ENCODE data around the gene PES1.
"Not testable (repeated sequence)": the region's sequence is repeated elsewhere in the genome, so short reads cannot be mapped to it uniquely, and the experiment has no call there.

The PES1 gene

DNA sequence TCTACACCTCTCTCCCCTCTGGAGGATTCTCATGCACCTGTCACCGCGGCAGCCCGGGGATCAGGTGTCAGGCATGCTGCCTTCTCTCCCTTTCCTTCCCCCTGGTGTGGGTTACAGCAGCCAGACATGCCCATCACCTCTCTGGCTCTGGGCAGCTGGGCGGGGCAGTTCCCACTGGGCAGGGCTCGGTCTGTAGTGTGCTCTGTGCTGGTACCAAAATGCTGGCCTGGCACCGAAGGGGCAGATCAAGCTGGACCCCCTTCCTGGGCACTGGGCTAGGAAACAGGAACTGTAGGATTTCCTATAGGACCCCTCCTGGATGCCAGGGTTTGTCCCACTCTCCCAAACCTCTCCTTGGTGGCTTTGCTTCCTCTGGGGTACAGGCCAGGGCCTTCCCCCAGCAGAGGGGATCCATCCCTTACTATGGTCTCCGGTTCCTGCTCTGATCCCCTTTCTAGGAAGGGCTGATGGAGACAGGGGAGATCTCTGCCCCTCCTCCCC lies 18.1 kb downstream of the PES1 start:
- FAIRE-seq = no peak

DNA sequence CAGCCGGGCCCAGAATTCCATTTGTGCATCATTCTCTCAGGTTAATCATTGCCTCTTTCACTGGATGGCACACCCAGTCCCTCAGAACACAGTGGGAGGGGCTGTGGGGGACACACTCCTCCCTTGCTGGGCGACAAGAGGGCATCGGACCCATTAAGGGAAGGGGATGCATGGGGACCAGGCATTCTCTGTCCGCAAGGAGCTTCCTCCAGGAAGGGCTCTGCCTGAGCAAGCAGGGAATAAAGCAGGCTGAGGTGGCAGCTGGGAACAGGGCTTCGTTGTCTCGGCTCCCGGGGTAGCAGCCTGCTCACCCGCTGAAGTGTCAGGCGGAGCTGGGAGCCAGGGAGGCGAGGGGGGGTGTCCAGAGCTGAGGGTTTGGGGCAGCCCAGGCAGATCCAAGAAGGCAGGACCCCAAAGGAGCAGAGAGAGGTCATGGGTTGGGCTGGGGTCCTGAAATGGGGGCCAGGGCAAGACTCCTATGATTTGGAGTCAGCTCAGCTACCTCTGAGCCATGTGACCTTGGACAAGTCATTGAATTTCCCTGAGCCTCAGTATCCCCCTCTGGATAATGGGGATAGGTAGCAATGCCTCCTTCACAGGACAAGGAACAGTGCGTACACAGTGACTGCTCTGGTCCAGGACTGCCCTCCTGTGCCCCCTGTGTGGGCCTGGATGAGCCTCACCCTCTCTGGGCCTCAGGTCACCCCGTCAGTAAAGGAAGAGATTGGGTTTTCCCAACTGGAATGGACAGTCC lies 18.7 kb downstream of the PES1 start:
- FAIRE-seq = no peak

DNA sequence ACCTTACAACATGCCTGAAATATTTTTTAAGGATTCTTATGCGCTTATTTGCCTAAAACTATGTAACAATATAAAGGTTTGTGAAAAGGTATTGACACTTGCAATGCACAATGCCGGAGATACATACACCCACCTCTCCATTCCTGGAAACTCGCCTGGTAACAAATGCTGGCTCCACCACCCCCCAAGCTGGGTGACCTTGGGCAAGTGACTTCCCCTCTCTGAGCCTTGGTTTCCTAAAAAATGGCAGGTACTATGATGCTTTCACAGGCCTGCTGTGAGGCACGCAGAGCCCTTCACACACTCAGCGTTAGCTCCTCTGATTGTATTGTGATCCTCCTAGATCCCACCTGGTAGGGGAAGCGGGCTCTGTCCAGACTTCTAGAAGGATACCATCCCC lies 19.5 kb downstream of the PES1 start:
- no peak for FAIRE-seq

DNA sequence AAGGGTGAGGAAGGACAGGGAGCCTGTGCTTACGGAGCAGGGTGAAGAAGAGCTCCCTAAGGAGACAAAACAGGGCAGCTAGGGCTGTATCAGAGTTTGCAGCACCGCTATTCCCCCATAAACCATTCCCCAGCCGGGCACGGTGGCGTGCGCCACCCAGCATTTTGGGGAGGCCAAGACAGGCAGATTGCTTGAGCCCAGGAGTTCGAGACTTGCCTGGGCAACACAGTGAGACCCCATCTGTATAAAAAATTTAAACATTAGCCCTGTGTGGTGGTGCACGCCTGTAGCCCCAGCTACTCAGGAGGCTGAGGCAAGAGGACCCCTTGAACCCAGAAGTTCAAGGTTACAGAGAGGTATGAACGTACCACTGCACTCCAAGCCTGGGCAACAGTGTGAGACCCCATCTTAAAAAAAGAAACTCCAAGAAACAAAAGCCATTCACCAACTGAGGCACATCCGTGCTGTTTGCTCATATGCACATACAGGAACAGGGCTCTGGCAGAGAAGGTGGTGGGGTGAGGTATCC lies 22.0 kb downstream of the PES1 start:
- FAIRE-seq = no peak

DNA sequence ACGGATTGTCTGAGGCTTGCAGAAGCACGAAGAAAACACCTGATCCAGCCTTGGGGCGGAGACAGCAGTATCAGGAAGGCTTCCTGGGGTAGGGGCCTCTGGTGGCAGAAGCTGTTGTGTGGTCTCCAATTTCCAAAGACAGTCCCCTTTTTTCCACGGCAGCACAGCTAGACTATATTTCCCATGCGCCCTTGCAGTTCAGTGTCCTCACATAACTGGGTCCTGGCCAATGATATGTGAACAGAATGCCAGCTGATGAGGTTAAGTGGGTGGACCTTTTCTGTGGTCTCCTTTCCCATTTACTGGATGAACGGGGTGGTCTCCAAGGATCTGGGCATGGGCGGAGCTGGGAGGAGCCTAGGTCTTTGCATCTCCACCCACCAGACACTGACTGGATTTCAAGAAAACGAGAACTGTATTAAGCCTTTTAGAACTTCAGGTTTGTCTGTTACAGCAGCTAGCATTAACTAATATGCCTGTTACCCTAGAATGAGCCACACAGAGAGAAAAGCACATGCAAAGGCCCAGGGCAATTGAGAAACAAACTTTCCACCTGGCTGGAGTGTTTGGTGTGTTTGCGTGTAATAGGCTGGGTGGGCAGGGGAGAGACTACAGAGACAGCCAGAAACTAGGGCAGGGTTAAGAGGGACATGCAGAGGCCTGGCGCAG lies 23.4 kb downstream of the PES1 start:
- no peak for FAIRE-seq

DNA sequence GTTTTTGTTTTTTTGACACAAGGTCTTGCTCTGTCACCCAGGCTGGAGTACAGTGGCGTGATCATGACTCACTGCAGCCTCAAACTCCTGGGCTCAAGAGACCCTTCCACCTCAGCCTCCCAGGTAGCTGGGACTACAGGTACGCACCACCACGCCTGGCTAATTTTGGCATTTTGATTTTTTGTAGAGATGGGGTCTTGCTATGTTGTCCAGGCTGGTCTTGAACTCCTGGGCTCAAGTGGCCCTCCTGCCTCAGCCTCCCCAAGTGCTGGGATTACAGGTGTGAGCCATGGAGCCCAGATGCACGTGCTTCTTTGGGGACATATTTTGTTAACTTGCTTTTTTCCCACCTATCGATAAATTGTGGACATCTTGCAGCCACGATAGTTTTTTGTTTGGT lies 24.4 kb downstream of the PES1 start:
- FAIRE-seq = not testable (repeated sequence)

DNA sequence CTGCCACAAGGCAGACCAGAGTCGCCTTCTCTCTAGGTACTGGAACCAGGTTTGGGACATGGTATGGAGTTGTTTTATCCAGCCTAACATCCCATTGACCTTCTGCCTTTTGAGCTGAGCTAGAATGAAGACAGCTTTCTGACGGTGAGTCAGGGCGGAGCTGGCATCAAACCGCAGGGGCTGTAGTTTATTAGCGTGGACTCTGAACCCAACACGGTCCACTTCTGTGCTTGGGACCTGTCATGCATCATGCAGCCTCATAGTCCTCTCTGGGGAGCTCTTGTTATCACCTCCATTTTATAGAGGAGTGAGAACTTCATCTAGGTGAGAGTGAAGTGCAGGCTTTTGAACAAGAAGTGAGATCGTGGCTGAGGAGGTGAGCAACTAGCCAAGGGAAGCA lies 25.6 kb downstream of the PES1 start:
- FAIRE-seq = no peak

DNA sequence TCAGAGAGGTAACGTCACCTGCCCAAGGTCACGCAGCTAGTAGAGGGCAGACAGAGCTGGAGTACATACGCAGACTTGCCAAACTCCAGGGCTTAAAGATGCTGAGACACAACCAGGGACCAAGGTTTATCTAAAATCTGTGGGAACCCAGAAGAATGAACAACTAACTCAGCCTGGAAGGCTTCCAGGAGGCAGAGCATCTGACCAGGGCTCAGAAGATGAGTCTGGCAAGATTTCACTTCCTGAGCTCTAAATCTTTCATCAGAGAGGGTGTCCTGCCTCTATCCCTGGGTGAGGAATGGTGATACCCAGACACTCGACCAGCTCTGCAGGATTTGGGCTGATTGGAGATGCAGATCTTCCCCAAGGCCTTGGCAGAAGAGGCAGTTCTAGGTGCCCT lies 26.4 kb downstream of the PES1 start:
- FAIRE-seq = no peak

DNA sequence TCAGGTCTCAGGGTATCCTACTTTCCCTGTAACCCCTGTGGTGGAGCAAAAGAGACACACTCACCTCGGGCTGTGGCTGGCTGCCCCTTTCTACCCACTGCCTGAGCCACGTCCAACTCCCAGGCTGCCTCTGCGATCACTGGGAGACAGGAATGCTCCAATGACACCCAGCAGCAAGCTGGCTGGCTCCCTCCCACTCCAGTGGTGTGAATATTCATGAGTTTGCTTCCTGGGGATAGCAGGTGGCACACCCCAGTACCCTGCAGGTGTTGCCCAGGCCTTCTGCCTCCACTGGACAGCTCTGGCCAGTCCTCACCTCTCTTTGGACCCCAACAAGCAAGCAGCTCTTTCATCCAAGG lies 27.0 kb downstream of the PES1 start:
- no peak for FAIRE-seq

DNA sequence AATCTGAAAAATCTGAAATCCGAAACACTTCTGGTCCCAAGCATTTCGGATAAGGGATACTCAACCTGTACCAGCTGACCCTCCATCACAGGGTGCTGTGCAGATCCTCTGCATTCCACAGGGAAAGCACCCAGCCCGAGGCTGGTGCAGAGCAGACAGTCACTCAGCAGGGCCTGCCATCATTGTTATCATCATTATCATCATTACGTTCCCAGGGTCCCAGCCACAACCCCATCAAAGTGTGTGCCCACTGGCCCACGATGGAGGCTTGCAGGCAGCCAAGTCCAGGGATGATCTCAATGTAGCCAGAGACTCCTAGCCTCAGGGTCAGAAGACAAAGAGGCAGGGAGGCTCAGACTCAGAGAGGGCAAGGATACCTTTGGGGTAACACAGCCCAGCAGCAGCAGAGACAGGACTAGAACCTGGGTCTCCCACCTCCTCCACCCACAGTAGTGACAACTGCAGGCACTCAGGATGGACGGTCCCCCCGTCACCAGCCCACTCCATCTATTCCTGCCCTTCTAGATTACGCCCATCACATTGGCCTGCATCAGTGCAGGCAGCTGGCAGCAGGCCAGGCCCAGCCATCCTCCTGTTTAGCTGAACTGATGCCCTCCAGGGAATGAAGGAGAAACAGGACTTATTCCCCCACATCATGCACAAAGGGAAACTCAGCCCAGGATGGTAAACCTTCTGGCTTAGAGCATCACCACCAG lies 27.5 kb downstream of the PES1 start:
- FAIRE-seq = no peak

DNA sequence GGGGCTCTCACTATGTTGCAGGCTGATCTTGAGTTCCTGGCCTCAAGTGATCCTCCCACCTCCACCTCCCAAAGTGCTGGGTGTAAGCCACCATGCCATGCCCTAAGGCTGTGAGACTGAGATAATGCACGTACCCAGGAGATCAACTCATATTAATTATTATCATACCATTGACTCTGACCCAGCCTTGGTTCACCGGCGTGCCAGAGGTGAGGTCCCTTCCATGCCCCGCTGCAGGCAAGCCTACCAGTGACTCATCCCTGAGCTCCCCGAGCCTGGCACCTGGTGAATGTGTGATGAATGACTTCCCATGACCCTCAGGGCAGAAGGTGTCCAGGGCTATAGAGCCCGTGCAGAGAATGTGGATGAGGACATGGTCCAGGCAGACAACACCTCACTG lies 29.3 kb downstream of the PES1 start:
- FAIRE-seq = no peak

DNA sequence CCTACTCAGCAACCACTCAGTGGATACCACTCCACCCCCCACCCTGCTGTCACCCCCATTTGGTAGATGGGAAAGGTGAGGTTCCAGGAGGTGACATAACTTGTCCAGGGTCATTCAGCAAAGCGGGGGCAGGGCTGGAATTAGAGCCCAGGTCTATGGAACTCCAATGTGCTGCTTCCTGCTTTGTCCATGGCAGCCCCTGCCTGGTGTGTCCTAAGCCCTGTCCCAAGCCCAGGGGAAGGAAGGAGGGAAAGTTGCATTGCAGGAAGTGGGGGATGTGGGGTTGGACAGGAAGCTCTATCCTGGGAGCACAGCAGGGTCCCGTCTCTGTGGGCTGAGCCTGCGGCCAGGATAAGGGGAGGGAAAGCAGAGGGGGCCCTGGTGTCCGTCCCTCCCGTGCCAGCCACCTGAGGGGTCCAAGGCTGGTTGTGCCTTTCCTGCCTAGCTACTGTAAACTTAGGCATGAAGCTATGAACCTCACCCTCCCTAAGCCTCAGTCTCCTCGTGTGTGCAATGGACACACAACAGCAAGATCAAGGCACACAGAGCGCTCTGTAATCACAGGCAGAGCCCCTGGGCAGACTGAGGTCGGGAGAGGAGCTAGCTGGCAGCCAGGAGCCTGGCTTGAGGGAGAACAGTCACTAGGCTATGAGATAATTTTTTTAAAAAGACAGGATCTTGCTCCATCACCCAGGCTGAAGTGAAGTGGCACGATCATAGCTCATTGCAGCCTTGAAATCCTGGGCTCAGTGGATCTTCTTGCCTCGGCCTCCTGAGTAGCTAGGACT lies 30.1 kb downstream of the PES1 start:
- FAIRE-seq = no peak

DNA sequence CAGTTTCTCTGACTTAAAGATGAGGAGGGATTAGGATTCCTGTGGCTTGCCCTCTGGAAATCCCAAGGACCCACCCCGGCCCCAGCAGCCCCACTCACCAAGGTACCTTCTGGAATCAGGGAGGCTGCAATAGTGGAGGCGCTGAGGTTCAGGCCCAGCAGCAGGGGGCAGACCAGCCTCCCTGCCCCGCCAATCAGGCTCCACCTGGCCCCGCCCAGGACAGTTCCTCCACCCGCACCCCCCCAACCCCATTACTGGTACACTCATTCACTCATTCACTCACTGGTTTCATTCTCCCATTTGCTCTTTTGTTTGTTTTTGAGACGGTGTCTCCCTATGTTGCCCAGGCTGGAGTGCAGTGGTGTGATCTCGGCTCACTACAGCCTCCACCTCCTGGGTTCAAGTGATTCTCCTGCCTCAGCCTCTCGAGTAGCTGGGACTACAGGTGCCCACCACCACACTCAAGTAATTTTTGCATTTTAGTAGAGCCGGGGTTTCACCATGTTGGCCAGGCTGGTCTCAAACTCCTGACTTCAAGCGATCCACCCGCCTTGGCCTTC lies 31.0 kb downstream of the PES1 start:
- FAIRE-seq = not testable (repeated sequence)

DNA sequence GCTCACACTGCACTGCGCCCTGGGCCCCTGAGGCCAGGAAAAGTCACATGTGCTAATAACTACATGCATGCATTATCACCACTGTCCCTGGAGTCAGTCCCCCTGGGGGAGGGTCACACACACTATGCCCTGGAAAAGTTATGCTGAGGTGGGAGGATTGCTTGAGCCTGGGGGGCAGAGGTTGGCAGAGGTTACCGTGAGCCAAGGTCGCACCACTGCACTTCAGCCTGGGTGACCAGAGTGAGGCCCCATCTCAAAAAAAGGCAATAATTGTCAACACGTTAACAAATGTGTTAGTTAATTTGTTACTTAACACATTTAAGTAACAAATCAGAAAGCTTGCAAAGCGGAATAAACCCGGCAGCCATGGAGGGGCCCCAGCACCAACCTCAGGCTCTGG lies 31.8 kb downstream of the PES1 start:
- FAIRE-seq = no peak

DNA sequence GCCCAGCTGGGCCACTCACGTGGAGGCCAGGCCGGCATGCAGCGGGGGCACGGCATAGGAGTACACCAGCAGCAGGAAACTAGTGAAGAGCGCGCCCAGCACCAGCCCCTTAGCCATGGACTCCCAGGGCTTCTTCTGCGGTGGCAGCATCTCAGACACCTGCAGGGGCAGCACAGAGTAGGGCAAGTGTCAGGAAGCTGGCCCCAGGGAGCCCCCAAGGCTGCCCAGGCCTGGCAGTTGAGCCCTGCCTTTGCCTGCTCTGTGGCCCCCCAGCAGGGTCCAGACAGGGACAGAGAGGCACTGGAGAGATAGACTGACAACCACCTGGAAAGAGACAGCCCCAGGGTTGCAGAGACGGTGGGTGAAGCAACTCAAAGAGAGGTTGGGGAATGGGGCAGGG lies 34.5 kb downstream of the PES1 start:
- no peak for FAIRE-seq

DNA sequence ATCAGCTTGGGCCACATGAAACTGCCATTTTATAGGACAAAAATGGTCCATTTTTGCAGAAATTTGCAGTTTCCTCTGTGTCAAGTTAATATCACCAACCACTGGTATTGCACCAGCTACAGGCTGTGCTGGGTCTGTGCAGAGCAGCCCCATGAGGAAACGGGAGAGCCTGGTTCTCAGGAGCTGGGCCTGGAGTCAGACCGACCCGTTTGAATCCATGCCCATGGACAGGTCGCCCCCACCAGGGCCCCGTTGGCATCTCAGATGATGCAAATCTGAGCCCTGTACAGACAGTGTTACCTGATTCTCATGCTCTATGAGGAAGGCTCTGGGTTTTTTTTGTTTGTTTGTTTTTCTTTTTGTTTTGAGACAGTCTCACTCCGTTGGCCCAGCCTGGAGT lies 35.3 kb downstream of the PES1 start:
- FAIRE-seq = no peak

DNA sequence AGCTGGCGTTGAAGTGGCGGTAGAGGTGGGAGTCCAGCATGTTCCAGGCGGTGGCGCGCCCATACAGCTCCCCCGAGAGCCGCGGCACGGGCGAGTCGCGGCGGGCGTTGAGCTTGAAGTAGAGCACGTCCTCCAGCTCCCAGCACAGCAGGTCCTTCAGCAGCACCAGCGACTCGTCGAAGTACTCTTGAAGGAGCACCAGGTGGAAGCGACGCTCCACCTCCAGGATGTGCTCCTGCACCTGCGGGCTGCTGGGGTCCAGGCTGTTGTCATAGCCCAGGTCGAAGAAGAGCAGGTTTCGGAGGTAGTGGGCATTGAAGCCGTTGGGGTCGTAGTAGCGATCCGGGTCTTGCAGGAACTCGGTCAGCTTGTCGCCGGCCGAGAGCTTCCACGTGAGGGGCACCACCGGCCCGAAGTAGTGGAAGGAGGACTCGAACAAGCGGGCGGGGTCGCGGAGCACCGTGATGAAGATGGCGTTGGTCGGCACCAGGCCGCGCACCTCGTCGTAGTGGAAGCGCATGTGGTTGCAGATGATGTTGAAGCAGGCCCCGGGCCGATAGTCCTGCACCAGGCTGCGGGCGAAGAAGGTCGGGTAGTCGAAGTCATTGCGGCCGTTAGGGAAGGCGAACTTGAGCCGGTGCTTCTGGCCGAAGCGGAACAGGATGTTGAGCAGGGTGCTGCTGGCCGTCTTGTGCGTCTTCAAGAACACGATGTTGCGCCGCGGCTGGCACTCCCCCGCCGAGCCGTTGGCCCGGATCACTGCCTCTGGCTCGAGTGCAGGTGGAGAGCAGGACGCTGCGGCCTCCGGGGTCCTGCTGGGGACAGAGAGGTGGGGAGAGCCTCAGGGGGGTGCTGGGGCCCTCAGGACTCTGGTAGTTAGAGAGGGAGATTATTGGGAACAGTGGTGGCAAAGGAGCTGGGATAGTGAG lies 36.2 kb downstream of the PES1 start:
- FAIRE-seq = no peak

DNA sequence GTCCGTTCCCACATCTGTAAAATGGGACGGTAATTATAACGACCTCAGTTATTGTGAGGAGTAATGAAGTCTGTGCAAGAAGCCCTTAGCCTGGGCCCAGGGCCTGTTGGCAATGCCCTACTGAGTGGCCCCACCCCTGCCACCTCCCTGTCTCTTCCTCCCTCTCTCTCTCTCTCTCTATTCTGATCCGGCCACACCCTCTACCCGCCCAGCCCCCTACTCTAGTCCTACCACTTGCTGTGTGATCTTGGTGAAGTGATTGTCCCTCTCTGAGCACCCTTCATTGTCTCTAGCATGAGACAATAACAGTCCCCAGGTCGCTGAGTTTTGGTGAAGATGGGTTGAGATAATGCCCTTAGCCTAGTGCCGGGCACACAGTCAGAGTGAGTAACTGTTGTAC lies 37.7 kb downstream of the PES1 start:
- no peak for FAIRE-seq

DNA sequence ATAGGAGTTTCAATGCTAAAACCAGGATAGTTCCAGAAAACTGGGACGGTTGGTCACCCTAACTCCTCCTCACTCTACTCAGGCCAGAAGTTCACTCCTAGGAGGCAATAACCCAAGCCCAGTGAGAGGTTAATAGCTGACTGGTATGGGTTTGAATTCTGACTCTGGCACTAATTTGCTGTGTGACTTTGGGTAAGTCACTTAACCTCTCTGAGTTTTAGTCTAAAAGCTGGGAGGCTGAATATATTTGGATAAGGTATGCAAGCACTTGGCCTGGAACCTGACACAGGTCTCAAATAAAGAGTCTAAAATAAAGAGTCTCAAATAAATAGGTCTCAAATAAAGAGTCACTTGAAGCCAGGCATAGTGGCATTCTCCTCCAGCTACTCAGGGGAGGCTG lies 39.0 kb downstream of the PES1 start:
- no peak for FAIRE-seq

DNA sequence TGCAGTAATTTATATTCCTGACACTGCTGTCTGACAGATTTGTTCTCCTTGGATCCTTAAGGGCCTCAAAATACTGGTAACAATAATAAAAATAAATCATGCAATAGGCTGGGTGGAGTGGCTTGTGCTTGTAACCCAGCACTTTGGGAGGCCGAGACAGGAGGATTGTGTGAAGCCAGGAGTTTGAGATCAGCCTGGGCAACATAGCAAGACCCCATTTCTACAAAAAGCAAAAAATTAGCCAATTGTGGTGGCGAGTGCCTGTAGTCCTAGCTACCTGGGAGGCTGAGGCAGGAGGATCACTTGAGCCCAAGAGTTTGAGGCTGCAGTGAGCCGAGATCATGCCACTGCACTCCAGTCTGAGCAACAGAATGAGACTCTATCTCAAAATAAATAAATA lies 39.9 kb downstream of the PES1 start:
- FAIRE-seq = not testable (repeated sequence)

DNA sequence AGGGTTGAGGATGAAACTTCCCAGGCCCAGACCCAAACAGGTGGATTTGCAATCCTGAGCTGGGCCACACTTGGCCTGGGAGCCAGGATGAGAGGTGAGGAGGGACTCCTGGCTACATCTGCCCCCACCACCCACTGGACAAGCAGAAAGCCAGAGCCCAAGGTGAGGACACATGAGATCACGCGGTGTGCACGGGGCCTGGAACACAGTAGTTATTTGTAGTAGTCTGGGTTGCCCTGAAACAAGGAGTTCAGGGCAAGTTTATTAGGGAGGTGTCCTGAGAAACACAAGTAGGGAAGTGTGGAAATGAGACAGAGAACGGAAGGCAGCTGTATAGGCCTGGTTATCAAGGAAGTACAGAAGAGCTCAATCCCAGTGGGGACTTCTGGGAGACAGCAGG lies 44.5 kb downstream of the PES1 start:
- FAIRE-seq = no peak

DNA sequence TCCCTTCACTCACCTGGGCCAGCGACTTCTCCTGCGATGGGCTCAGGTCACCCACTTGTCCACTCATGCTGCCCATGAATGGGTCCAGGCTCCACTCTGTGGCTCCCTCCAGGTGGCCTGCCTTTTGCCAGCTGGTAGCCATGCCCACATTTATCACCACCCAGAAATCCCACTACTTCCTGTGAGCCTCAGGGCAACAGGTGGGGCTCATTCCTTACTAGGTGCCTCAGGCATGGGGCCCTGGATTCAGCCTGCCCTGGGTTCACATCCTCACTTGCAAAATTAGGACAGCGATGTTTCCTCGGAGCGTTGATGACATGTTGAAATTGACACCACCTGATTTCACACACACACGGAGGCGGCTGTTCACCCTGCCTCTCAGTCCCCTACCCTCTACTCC lies 45.1 kb downstream of the PES1 start, which contains the start of gene SEC14L6:
SEC14L6 (minus strand) TSS at position 126 of the 400 bp plus-strand sequence; CDS start at position 67, 59 bp downstream.
- FAIRE-seq = no peak
